ENCODE measurements around the gene FKRP.

FKRP gene

DNA sequence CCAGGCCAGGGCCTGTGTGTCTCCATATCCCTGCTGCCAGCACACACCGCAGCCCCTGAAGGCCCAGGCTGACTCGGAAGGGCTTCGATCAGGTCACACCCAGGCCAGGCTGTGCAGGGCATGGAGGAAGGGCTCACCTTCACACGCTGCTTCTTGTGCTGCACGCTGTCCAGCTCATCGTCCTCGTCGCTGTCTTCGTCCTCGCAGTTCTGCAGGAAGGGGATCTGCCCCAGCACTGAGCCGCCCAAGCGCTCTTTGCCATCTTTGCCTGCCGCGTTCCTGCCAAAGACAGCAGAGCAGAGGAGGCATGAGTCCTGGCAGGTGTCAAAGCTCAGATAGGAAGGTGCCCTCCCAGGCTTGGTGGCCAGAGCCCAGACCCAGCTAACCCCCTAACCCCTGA lies 15.3 kb upstream of the FKRP start:
- peak overlapping the region; percentile 65 for H3K9ac ChIP-seq (ENCODE audit: low read depth, low read length, poor library complexity)
- H4K8ac ChIP-seq (ENCODE audit: low read depth, low read length), result no peak overlapping the region
- no peak overlapping the region for H3K14ac ChIP-seq (ENCODE audit: low read length)
- no peak overlapping the region for H2BK12ac ChIP-seq (ENCODE audit: low read length)
- peaks cover 81 to 98% of the 10 kb centered on the region in 2 donors for H3K36me3 ChIP-seq (replicated peaks in 1 of 2; ENCODE audit: control insufficient read depth in 2 of 2, insufficient read depth in 2 of 2, low read length in 2 of 2)
- DNase-seq (ENCODE audit: low spot score), result no peak
- no peak overlapping the region for H3K23ac ChIP-seq (ENCODE audit: low read depth, low read length, poor library complexity)
- no peaks in the 10 kb centered on the region for H3K4me1 ChIP-seq (ENCODE audit: control insufficient read depth in 2 of 2, insufficient read depth in 1 of 2, low read depth in 1 of 2, low read length in 2 of 2)
- no peaks in the 10 kb centered on the region for H3K27me3 ChIP-seq (ENCODE audit: control insufficient read depth in 3 of 3, insufficient read depth in 3 of 3, low read depth in 1 of 3, low read length in 3 of 3)
- no CpG with 5 or more reads among the region's 14 CpGs for WGBS, 2 donors (ENCODE audit: extremely low coverage in 2 of 2, insufficient read length in 2 of 2, insufficient replicate concordance in 1 of 2)
- H3K27ac ChIP-seq (replicated peaks; ENCODE audit: low read length), result no peak overlapping the region
- no peak overlapping the region for H2BK120ac ChIP-seq (ENCODE audit: low read depth, low read length)
- H2BK5ac ChIP-seq (ENCODE audit: low read length), result no peak overlapping the region
- H3K79me1 ChIP-seq (ENCODE audit: low read depth, low read length), result peaks cover 23% of the 10 kb centered on the region
- no peak overlapping the region for H2BK15ac ChIP-seq (ENCODE audit: low read length)
- no peak overlapping the region for H3K4me2 ChIP-seq (ENCODE audit: insufficient read depth, low read length, poor library complexity, severe bottlenecking)
- no peak overlapping the region for H3K18ac ChIP-seq (ENCODE audit: low read length)
- no peak overlapping the region for H4K91ac ChIP-seq (ENCODE audit: low read depth, low read length, poor library complexity)
- H3K4ac ChIP-seq (ENCODE audit: low read length), result no peak overlapping the region
- no peak overlapping the region for H3K4me3 ChIP-seq (ENCODE audit: low read length in 2 of 2)
- H2AFZ ChIP-seq (ENCODE audit: low read length), result no peak overlapping the region
- no peak overlapping the region for H2AK5ac ChIP-seq (ENCODE audit: low read depth, low read length)
- peaks cover 0 to 2% of the 10 kb centered on the region in 2 donors for H3K9me3 ChIP-seq (replicated peaks in 1 of 2; ENCODE audit: control insufficient read depth in 2 of 2, insufficient read depth in 1 of 2, low read depth in 1 of 2, low read length in 2 of 2)

DNA sequence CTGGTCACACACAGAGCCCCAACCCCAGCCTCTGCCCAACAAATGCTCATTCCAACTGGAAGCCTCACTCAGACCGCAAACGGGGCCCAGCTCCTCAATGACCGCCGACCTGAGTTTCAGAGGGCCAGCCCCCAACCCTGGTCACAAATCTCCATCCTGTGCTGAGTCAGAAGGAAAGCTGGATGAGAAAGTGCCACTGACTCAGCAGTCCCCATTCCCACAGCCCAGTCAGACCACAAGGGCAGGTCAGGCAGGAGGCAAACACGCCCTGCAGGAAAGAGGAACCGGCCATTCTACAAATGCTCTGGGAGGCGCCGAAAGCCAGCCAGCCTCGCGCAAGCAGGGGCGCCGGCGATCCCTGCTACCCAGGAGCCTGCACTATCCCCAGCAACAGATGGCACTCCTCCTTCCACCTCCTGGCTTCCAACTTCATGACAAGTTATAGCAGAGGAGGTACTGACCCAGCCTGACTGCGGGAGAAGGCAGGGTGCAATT lies 14.8 kb upstream of the FKRP start:
- Histone ChIP-seq H2BK12ac (ENCODE audit: low read length) (no peak overlapping the region), H3K9ac (ENCODE audit: low read depth, low read length, poor library complexity) (peak overlapping the region; percentile 15), H2BK15ac (ENCODE audit: low read length) (no peak overlapping the region), H2BK120ac (ENCODE audit: low read depth, low read length) (no peak overlapping the region), H4K91ac (ENCODE audit: low read depth, low read length, poor library complexity) (no peak overlapping the region), H3K23ac (ENCODE audit: low read depth, low read length, poor library complexity) (peak overlapping the region; percentile 28), H2BK5ac (ENCODE audit: low read length) (no peak overlapping the region), H3K36me3 (replicated peaks in 1 of 2; ENCODE audit: control insufficient read depth in 2 of 2, insufficient read depth in 2 of 2, low read length in 2 of 2) (peaks cover 76 to 95% of the 10 kb centered on the region in 2 donors), H3K27ac (replicated peaks; ENCODE audit: low read length) (no peak overlapping the region), H4K8ac (ENCODE audit: low read depth, low read length) (no peak overlapping the region), H3K4me3 (ENCODE audit: low read length in 2 of 2) (no peak overlapping the region), H3K14ac (ENCODE audit: low read length) (peak overlapping the region; percentile 23), H3K9me3 (replicated peaks in 1 of 2; ENCODE audit: control insufficient read depth in 2 of 2, insufficient read depth in 1 of 2, low read depth in 1 of 2, low read length in 2 of 2) (peaks cover 0 to 2% of the 10 kb centered on the region in 2 donors), H2AFZ (ENCODE audit: low read length) (no peak overlapping the region), H3K4me2 (ENCODE audit: insufficient read depth, low read length, poor library complexity, severe bottlenecking) (no peak overlapping the region), H3K4me1 (ENCODE audit: control insufficient read depth in 2 of 2, insufficient read depth in 1 of 2, low read depth in 1 of 2, low read length in 2 of 2) (no peaks in the 10 kb centered on the region), H3K4ac (ENCODE audit: low read length) (no peak overlapping the region), H3K18ac (ENCODE audit: low read length) (no peak overlapping the region), H2AK5ac (ENCODE audit: low read depth, low read length) (no peak overlapping the region), H3K79me1 (ENCODE audit: low read depth, low read length) (peaks cover 23% of the 10 kb centered on the region), H3K27me3 (ENCODE audit: control insufficient read depth in 3 of 3, insufficient read depth in 3 of 3, low read depth in 1 of 3, low read length in 3 of 3) (no peaks in the 10 kb centered on the region)
- DNase-seq (ENCODE audit: low spot score), result no peak
- WGBS, 2 donors (ENCODE audit: extremely low coverage in 2 of 2, insufficient read length in 2 of 2, insufficient replicate concordance in 1 of 2), result no CpG with 5 or more reads among the region's 14 CpGs

DNA sequence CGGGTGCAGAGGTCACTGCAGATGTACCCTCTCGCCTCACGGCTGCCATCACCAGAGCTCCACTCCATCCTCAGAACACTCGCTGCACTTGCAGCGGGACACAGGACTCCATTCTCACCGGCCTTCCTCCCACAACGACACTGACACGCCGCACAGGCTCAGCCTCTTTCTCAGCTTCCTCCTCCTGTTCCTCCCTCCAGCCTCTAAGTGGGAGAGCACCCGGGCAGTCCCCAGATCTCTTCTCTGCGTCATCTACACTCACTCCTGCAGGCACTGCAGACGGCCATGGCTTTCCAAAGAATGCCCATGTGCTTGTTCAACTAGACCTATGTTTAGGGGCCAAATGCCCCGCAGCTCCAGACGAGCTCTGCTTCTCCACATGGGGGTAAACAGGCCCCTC lies 14.3 kb upstream of the FKRP start:
- H2AFZ ChIP-seq (ENCODE audit: low read length), result no peak overlapping the region
- no CpG with 5 or more reads among the region's 14 CpGs for WGBS, 2 donors (ENCODE audit: extremely low coverage in 2 of 2, insufficient read length in 2 of 2, insufficient replicate concordance in 1 of 2)
- H3K4me2 ChIP-seq (ENCODE audit: insufficient read depth, low read length, poor library complexity, severe bottlenecking), result no peak overlapping the region
- no peaks in the 10 kb centered on the region for H3K27me3 ChIP-seq (ENCODE audit: control insufficient read depth in 3 of 3, insufficient read depth in 3 of 3, low read depth in 1 of 3, low read length in 3 of 3)
- peaks cover 23% of the 10 kb centered on the region for H3K79me1 ChIP-seq (ENCODE audit: low read depth, low read length)
- H3K4ac ChIP-seq (ENCODE audit: low read length), result no peak overlapping the region
- H2BK5ac ChIP-seq (ENCODE audit: low read length), result no peak overlapping the region
- no peak overlapping the region for H4K91ac ChIP-seq (ENCODE audit: low read depth, low read length, poor library complexity)
- H3K14ac ChIP-seq (ENCODE audit: low read length), result peak overlapping the region; percentile 23
- DNase-seq (ENCODE audit: low spot score), result no peak
- H3K23ac ChIP-seq (ENCODE audit: low read depth, low read length, poor library complexity), result peak overlapping the region; percentile 28
- H3K9ac ChIP-seq (ENCODE audit: low read depth, low read length, poor library complexity), result peak overlapping the region; percentile 15
- peaks cover 0 to under 1% of the 10 kb centered on the region in 2 donors for H3K4me1 ChIP-seq (ENCODE audit: control insufficient read depth in 2 of 2, insufficient read depth in 1 of 2, low read depth in 1 of 2, low read length in 2 of 2)
- H4K8ac ChIP-seq (ENCODE audit: low read depth, low read length), result no peak overlapping the region
- no peak overlapping the region for H3K18ac ChIP-seq (ENCODE audit: low read length)
- H3K4me3 ChIP-seq (ENCODE audit: low read length in 2 of 2), result no peak overlapping the region
- no peak overlapping the region for H2BK12ac ChIP-seq (ENCODE audit: low read length)
- no peak overlapping the region for H3K27ac ChIP-seq (replicated peaks; ENCODE audit: low read length)
- H2AK5ac ChIP-seq (ENCODE audit: low read depth, low read length), result no peak overlapping the region
- peaks cover 71 to 95% of the 10 kb centered on the region in 2 donors for H3K36me3 ChIP-seq (replicated peaks in 1 of 2; ENCODE audit: control insufficient read depth in 2 of 2, insufficient read depth in 2 of 2, low read length in 2 of 2)
- H2BK120ac ChIP-seq (ENCODE audit: low read depth, low read length), result no peak overlapping the region
- H3K9me3 ChIP-seq (replicated peaks in 1 of 2; ENCODE audit: control insufficient read depth in 2 of 2, insufficient read depth in 1 of 2, low read depth in 1 of 2, low read length in 2 of 2), result peaks cover 0 to 2% of the 10 kb centered on the region in 2 donors
- H2BK15ac ChIP-seq (ENCODE audit: low read length), result no peak overlapping the region

DNA sequence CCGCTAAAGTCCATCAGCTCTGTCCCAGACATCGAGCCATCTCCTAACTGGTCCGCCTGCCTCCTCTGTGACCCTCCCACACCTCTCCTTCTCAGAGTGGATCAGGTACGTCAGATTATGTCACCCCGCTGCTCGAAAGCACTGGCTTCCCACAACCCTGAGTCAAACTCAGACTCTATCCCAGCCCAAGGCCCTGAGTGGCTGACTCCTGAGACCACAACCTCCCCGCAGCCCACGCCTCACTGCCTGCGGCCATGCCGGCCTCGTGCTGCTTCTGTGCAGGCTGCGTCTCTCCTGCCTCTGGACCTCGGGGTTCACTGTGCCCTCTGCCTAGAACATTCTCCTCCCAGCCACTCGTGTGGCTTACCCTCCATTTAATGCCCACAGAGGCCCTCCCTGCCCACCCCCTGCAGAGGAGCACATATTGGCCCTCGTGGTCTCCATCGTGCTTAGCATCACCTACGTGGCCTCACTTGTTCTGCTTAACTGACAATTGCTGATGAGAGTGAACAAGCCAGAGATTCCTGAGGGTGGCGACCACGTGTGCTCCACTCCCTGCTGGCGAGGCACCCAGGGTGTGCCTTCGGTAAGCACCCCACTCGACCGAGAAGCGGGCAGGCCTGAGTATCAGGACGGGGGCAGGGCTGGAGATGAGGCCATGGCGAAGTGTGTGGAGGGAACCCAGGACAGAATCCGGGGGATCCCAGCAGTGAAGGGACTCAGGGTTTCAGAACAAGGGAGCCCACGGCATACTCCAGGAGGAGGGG lies 13.5 kb upstream of the FKRP start:
- H2BK15ac ChIP-seq (ENCODE audit: low read length), result no peak overlapping the region
- no peak overlapping the region for H2AFZ ChIP-seq (ENCODE audit: low read length)
- no peak overlapping the region for H3K14ac ChIP-seq (ENCODE audit: low read length)
- H3K9me3 ChIP-seq (replicated peaks in 1 of 2; ENCODE audit: control insufficient read depth in 2 of 2, insufficient read depth in 1 of 2, low read depth in 1 of 2, low read length in 2 of 2), result peaks cover 0 to 2% of the 10 kb centered on the region in 2 donors
- H3K18ac ChIP-seq (ENCODE audit: low read length), result no peak overlapping the region
- no peak overlapping the region for H3K4me2 ChIP-seq (ENCODE audit: insufficient read depth, low read length, poor library complexity, severe bottlenecking)
- H3K27me3 ChIP-seq (ENCODE audit: control insufficient read depth in 3 of 3, insufficient read depth in 3 of 3, low read depth in 1 of 3, low read length in 3 of 3), result no peaks in the 10 kb centered on the region
- no peak overlapping the region for H2BK120ac ChIP-seq (ENCODE audit: low read depth, low read length)
- no peak overlapping the region for H2BK12ac ChIP-seq (ENCODE audit: low read length)
- H4K91ac ChIP-seq (ENCODE audit: low read depth, low read length, poor library complexity), result no peak overlapping the region
- peaks cover 23% of the 10 kb centered on the region for H3K79me1 ChIP-seq (ENCODE audit: low read depth, low read length)
- no peak overlapping the region for H3K27ac ChIP-seq (replicated peaks; ENCODE audit: low read length)
- no peak overlapping the region for H3K4ac ChIP-seq (ENCODE audit: low read length)
- DNase-seq (ENCODE audit: low spot score), result no peak
- H3K23ac ChIP-seq (ENCODE audit: low read depth, low read length, poor library complexity), result peak overlapping the region; percentile 11
- WGBS, 2 donors (ENCODE audit: extremely low coverage in 2 of 2, insufficient read length in 2 of 2, insufficient replicate concordance in 1 of 2), result no CpG with 5 or more reads among the region's 28 CpGs
- peak overlapping the region; percentile 54 for H3K9ac ChIP-seq (ENCODE audit: low read depth, low read length, poor library complexity)
- H3K36me3 ChIP-seq (replicated peaks in 1 of 2; ENCODE audit: control insufficient read depth in 2 of 2, insufficient read depth in 2 of 2, low read length in 2 of 2), result peaks cover 71 to 95% of the 10 kb centered on the region in 2 donors
- peaks cover 0 to 3% of the 10 kb centered on the region in 2 donors for H3K4me1 ChIP-seq (ENCODE audit: control insufficient read depth in 2 of 2, insufficient read depth in 1 of 2, low read depth in 1 of 2, low read length in 2 of 2)
- H3K4me3 ChIP-seq (ENCODE audit: low read length in 2 of 2), result no peak overlapping the region
- peak overlapping the region; percentile 1 for H4K8ac ChIP-seq (ENCODE audit: low read depth, low read length)
- no peak overlapping the region for H2AK5ac ChIP-seq (ENCODE audit: low read depth, low read length)
- H2BK5ac ChIP-seq (ENCODE audit: low read length), result no peak overlapping the region
